HS-5 (cell line): ENCODE results near the gene OR1I1.

Experiments
- DNase-seq: peaks from one replicate; pipeline ENCODE4 v3.0.0-alpha.2; 2012; ENCODE audit warnings: low read depth

Gene OR1I1

DNA sequence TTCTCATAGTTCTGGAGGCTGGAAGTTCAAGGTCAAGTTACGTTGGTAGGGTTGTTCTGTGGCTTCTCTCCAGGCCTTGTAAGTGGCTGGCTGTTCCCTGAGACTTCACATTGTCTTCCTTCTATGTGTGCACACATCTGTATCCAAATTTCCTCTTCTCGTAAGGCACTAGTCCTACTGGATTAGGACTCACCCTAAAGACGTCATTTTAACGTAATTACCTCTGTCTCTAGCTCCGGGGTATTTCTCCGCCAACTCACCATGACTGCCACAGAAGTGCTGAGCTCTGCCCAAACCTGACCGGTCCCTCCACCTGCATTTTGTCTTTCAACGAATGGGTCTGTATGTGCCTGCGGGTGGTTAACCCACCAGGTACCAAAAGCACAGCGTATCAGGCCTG, 16.4 kb downstream of the OR1I1 start:
- DNase-seq, result no peak

DNA sequence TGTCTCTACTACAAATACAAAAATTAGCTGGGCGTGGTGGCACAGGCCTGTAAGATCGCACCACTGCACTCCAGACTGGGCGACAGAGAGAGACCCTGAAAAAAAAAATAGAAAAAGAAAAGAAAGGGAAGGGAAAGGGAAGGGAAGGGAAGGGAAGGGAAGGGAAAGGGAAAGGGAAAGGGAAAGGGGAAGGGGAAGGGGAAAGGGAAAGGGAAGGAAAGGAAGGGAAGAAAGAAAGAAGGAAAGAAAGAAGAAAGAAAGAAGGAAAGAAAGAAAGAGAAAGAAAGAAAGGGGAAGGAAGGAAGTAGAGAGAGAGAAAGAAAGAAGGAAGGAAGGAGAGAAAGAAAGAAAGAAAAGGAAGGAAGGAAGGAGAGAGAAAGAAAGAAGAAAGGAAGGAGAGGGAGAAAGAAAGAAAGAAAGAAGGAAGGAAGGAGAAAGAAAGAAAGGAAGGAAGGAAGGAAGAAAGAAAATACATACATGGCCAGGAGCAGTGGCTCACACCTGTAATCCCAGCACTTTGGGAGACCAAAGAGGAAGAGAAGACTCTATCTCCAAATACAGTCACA, 17.1 kb downstream of the OR1I1 start:
- no peak for DNase-seq

DNA sequence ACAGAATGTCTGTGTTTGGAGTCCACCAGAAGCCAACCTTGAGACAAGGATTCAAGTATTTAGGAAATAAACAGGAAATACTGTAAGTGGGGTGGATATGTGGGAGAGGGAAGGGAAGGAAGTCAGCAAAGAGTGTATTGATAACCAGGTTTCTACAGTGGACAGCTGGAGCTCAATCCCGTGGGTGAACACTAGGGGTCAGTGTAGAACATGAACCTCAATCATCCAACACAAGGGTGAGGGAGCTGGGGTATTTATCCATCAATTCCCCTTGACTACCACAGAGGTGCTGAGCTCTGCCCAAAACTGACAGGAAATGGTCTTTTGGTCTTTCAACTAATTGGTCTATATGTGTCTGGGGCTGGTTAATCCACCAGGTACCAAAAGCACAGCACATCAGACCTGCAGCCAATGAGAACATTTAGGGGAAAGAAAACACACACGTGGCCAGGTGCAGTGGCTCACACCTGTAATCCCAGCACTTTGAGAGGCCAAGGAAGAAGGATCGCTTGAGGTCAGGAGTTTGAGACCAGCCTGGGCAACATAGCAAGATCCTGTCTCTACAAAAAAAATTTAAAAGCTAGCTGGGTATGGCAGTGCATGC, 19.6 kb downstream of the OR1I1 start:
- no peak for DNase-seq

DNA sequence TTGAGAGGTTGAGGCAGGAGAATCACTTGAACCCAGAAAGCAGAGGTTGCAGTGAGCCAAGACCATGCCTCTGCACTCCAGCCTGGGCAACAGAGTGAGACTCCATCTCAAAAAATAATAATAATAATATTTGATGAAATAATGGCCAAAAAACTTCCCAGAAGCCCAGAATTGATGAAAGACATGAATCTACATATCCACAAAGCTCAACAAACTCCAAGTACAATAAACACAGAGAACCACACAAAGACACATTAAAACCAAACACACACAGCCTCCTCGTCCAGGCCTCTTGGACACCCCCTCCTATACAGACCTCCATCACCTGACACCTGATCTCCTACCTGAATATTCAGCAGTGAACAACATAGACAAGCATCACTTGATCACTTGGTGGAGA, 22.0 kb downstream of the OR1I1 start:
- DNase-seq, result no peak

DNA sequence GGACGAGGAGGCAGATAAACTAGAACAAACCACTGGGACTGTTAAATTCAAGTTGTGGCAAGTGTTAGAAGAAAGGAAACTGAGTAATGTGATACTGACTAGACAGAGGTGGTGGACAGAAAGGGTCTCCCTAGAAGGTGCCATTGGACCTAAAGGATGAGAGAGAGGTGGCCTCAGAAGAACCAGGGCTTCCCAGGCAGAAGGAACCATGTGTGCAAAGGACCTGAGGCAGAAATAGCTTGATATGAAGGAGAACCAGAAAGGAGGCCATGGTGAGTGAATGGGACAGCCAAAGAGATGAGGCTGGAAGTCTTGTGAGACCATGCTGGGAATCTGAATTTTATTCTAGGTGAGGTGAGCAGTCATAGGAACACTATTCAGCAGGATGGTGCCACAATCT, 22.4 kb downstream of the OR1I1 start:
- DNase-seq, result no peak

DNA sequence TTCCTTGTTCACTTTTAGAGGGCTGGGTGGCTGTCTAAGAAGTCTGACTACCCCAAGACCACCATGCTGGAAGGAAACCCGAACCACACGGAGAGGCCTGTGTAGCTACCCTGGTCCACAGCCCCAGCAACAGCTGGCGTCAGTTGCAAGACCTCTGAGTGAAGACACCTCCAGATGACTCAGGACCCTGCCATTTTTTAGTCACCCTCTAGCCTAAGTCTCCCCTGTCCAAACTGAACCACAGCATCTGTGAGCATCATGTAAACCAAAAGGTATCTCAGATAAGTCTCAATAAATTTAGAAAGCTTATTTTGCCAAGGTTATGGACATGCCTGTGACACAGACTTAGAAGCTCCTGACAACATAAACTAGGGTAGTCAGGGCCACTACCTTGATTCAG, 23.0 kb downstream of the OR1I1 start:
- no peak for DNase-seq

DNA sequence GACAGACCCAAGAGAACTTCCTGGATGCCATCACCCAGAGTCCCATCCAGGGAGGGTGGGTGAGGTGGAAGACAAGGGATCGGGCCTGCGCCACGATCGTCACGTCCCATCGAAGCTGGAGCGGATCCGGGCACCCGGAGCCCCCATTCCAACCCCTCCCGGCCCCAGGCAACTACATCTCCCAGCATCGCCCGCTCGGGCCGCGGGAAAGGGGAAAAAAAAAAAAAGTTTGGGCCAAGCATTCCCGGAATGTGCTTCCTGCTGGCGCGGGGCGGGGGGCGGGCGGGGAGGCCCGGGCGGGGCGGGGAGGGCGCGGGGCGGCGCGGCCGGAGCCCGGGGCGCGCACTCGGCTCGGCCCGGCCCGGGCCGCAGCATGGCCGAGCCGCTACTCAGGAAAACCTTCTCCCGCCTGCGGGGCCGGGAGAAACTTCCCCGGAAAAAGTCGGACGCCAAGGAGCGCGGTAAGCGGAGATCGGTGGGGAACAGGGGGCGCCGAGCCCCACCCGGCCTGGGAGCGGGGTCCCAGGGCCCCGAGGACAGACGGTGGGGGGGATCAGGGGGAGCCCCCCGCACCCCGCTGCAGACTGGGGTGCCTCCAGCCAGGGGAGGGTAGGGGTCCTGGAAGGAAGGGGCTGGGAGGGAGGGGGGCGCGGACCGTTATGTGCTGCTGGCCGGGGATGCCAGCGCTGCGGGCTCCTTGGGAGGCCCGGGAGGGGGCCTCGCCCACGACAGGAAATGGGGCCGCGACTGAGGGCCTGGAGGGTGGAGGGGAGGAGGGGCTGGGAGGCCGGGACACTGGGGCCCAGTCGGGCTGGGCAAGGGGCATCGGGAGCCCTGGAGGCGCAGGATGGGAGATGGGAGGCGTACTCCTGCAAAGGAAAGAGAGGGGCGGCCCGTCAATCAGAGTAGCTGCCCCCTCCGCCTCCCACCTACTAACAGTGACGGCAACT, 25.3 kb downstream of the OR1I1 start, which contains the start of gene SYDE1:
SYDE1 (plus strand) TSS at position 341 of the 950 bp plus-strand sequence; CDS start at position 374, 33 bp downstream.
- DNase-seq, result peak; percentile 78

DNA sequence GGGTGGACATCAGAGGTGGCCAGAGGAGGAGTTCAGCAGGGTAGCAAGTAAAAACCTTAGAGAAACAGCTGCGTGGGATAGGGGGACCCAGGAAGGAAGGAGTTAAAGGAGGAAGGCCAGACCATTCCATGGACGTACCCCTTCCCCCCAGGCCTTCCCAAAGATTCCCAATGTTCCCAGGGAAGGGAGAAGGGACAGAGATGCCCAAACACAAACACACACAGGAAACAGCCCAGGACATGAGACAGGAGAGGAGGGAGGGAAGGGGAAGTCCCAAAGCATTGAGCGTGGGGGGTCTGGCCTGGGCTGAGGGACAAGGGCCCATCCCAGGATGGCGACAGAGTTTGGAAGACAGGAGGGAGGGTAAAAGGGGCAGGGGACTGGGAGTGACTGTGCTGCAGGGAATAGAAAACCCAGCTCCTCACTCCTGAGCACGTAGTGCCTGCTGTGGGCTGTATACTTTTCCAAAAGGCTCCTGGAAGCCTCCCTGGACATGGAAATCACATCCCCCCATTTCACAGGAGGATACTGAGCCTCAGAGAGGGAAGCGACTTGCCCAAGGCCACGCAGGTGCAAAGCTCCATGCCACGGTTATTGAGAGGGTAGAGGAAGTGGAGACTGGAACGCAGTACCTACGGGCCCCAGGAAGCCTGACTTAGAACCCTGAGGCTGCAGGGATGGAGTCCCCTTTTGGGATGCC, 26.3 kb downstream of the OR1I1 start:
- DNase-seq, result no peak

DNA sequence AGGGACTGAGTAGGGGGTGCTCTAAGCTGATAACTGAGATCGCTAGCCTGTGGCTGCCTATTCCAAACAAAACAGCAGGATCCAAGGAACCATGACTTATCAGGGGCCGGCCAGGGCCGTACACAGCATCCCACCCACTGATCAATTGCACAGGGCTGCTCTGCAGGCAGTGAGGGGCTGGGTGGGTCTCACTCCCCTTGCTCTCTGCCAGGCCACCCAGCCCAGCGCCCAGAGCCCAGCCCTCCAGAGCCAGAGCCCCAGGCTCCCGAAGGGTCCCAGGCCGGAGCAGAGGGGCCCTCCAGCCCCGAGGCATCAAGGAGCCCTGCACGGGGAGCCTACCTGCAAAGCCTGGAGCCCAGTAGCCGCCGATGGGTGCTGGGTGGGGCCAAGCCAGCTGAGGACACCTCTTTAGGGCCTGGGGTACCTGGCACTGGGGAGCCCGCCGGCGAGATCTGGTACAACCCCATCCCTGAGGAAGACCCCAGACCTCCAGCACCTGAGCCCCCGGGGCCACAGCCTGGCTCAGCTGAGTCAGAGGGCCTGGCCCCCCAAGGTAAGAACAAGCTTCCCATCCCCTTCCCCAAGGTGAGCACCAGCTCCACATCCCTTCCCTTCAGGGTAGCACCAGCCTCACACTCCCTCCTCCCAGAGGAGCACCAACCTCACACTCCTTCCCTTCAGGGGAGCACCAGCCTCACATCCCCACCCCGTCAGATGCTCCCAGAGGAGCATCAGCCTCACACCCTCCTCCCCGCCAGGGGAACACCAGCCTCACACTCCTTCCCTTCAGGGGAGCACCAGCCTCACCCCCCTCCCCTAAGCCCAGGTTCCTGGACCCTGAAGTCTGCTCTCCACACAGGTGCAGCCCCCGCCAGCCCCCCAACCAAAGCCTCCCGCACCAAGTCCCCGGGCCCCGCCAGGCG, 27.1 kb downstream of the OR1I1 start:
- DNase-seq, result no peak

DNA sequence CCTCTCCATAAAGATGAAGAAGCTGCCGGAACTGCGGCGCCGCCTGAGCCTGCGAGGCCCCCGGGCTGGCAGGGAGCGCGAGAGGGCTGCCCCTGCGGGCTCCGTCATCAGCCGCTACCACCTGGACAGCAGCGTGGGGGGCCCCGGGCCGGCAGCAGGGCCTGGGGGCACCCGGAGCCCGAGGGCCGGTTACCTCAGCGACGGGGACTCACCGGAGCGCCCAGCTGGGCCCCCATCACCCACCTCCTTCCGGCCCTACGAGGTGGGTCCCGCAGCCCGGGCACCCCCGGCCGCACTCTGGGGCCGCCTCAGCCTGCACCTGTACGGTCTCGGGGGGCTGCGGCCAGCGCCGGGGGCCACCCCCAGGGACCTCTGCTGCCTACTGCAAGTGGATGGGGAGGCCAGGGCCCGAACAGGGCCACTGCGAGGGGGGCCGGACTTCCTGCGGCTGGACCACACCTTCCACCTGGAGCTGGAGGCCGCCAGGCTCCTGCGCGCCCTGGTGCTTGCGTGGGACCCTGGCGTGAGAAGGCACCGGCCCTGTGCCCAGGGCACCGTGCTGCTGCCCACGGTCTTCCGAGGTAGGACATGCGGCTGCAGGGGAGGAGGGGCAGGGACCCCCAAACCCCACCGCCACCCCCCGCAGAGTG, 27.9 kb downstream of the OR1I1 start:
- DNase-seq, result no peak

DNA sequence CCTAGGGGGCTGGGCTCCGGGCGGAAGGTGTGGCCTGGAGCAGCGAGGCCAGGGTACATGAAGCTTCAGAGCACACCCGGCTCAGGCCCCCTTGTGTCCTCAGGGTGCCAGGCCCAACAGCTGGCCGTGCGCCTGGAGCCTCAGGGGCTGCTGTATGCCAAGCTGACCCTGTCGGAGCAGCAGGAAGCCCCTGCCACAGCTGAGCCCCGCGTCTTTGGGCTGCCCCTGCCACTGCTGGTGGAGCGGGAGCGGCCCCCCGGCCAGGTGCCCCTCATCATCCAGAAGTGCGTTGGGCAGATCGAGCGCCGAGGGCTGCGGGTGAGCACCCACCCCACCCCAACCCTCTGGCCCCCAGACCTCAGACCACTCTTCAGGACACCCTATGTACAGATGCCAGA, 28.4 kb downstream of the OR1I1 start:
- DNase-seq, result no peak

DNA sequence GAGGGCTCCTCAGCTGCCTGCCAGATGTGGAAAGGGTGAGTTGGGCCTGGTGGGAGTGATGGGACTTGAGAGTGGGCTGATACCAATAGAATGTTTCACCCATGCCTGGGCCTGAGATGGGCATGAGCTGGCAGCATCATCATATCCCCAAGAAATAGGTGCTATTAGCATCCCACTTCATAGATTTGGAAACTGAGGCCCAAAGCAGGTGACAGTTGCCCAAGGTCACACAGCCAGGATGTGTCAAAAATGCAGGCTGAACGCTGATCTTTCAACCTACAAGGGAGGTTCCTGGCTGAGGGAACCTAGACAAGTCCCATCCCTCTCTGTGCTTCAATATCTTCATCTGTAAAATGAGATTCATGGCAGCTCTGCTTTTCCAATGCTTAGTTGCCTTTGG, 29.7 kb downstream of the OR1I1 start:
- DNase-seq, result no peak

DNA sequence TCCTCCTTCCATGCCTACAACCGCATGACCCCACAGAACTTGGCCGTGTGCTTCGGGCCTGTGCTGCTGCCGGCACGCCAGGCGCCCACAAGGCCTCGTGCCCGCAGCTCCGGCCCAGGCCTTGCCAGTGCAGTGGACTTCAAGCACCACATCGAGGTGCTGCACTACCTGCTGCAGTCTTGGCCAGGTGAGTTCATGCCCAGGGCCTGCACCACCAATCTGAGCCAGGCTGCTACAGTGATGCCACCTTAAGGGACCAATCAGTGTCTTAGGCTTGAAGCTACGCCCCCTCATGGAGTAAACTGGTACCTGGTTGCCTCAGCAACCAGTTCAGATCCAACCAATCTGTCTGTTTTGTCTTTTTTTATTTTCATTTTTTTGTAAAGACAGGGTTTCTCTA, 30.4 kb downstream of the OR1I1 start:
- no peak for DNase-seq

DNA sequence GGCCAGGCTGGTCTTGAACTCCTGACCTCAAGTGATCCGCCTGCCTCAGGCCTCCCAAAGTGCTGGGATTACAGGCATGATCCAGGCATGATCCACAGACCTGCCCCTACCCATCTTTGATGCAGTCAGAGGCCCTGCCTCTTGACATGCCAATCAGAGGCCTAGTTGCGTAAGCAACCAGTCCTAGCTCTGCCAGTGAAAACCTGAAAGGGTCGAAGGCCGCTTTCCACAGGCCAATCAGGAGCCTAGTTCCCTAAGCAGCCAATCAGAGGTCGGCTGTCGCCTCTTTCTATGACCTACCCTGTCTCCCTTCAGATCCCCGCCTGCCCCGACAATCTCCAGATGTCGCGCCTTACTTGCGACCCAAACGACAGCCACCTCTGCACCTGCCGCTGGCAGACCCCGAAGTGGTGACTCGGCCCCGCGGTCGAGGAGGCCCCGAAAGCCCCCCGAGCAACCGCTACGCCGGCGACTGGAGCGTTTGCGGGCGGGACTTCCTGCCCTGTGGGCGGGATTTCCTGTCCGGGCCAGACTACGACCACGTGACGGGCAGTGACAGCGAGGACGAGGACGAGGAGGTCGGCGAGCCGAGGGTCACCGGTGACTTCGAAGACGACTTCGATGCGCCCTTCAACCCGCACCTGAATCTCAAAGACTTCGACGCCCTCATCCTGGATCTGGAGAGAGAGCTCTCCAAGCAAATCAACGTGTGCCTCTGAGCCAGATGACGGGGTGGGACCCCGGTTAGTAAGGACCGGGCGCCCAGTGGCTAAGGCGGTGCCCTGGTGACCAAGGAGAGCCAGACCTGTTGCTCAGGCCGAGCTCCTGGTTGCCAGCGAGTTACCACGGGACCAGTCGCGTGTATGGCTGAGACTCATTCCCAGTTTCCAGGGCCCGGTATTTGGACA, 31.5 kb downstream of the OR1I1 start:
- no peak for DNase-seq

DNA sequence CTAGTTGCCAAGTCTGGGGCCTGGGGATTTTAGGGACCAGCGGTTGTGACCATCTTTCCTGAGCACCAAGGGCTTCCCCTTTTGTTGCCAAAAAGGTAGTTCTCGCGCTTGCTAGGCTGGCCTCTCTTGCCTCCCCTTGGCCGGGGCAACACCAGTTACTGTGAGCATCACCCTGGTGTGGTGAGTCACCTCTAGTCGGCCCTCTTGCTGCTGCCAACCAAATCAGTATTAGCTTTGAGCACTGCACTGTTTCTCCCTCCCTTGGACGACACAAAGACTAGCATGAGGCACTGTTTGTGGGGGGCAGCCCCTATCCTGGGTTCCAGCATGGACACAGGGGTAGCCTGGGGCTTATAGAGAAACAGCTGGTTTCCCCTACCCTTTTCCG, 32.1 kb downstream of the OR1I1 start:
- DNase-seq, result no peak

DNA sequence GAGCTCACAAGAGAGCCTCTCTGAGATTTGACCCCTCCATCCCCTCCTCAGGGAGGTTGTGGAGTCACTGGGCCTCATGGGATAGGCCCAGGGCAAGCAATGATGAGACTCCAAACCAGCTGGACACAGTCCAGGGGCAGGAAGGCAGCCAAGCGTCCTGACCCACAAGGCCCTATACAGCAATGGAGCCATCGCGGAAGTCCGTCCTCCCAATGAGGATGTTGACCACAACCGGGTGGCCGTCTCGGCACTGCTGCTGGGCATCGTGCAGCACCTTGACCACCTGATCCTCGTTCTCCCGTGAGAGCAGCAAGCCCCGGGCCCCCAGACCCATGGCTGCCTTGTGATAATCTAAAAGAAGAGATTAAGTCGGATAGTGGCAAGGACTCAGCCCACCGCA, 33.1 kb downstream of the OR1I1 start:
- DNase-seq, result no peak

DNA sequence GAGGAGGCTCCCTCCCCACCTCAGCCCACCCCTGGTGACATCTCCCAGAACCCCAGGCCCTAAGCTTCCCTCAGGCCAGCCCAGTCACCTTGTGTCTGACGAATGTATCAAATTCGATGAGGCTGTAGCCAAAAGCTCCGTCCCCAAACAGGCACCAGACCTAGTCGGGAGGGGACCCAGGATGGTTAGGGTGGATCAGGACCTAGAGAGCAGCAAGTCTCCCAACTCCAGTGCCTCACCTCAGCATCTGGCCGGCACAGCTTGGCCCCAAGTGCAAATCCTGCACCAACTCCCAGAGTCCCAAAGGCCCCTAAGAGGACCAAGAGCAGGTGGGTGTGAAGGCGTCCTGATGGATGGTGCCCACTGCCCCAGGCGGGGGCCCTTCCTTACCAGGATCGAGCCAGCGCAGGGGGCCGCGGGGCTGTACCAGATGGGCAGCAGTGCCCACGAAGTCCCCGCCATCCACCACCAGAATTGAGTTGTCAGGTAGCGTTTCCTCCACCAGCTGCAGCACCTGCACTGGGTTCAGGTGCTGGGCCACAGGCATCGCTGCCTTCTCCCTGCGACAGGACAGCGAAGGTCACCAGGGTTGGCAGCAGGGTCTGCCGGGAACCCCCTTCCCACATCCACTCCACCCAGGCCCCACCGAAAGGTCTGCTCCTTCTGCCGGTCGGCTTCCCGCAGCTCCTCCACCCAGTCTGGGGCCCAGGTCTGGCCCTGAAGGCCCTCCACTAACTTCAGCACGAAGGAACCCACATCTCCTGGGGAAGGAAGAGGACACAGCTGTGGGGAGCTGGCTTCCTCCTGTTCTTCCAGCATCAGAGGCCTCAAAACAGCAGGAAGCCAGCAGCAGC, 34.0 kb downstream of the OR1I1 start:
- DNase-seq, result no peak

DNA sequence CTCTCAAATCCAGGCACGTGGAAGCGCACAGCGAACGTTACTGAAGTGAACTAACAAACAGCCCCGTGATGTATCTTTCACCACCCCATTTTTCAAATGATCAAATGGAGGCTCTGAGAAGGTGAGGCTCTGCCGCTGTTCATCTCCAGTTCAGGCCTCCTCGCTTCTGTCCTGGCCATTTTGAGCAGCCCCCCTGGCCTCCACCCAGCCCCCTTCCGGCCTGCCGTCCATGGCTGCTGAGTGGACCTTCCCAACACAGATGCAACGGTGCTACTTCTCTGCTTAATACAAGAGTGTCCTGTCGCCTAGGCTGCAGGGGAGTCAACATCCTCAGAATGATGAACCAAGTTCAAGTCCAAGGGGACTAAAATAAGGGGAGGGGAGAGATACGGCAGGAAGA, 34.8 kb downstream of the OR1I1 start:
- DNase-seq, result no peak

DNA sequence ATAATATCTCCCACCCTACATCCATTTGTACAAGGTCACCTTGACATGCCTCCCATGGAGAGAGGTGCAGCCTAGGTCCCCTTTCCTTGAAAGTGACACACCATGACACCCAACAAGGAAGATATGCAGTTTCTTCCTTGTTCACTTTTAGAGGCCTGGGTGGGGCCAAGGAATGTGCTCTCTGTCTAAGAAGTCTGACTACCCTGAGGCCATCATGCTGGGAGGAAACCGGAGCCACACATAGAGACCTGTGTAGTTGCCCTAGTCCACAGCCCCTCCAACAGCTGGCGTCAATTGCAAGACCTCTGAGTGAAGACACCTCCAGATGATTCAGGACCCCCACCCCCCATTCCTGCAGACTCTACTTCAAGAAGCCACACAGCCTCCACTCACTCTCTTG, 36.2 kb downstream of the OR1I1 start:
- DNase-seq, result no peak
